ENCODE measurements around the gene CCDC136.
A peak's percentile ranks its signal among the peaks of the same experiment; 100 is the strongest.

CCDC136 gene

DNA sequence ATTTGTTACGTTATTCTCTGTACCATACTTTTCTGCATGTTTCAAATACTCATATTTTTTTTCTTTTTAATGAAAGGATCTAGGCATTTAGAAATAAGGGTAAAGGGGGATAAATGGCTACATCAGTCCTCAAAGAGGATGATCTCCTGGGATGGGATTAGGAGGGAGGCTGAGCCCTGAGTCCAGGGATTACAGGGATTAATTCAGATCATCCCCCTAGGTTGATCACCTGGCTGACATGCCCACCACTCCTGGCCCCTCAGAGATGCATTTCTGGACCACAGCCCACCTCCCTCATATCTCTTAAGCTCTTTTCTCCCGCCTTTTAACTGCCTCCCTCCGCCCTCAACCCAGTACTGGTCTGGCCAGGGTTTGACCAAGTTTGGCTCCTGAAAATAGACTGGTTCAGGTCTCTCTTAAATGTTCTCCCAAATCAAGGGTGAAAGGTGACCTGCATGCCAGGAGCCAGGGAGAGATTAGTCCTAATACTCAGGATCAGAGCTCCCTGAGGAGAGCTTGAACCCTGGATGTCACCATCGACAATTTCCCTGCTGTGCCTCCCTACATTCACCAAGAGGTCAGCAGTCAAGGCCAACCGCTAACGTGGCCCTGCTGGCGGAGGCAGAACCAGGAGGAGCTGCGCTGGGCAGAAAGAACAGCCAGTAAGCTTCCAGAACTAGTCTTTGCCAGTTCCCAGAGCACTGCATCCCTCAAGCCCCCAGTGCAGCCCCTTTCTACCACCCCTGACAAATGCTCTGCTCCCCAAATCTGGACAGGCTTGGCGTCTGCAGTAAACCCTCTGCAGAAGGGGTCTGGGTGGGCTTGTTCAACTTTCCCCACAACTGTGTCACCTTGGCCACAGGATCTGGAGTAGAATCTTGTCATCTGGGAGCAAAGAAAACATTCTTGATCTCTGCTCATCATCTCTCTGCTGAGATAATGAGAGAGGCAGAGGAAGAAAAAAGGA lies 3.0 kb upstream of the CCDC136 start:
- no peak overlapping the region for H3K4me3 ChIP-seq (ENCODE audit: low read depth, low read length)
- TF ChIP-seq, protein P1, sequence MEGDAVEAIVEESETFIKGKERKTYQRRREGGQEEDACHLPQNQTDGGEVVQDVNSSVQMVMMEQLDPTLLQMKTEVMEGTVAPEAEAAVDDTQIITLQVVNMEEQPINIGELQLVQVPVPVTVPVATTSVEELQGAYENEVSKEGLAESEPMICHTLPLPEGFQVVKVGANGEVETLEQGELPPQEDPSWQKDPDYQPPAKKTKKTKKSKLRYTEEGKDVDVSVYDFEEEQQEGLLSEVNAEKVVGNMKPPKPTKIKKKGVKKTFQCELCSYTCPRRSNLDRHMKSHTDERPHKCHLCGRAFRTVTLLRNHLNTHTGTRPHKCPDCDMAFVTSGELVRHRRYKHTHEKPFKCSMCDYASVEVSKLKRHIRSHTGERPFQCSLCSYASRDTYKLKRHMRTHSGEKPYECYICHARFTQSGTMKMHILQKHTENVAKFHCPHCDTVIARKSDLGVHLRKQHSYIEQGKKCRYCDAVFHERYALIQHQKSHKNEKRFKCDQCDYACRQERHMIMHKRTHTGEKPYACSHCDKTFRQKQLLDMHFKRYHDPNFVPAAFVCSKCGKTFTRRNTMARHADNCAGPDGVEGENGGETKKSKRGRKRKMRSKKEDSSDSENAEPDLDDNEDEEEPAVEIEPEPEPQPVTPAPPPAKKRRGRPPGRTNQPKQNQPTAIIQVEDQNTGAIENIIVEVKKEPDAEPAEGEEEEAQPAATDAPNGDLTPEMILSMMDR (IDR thresholded peaks at IDR 0.05; ENCODE audit: low read depth, low read length) = no peak

- H3K4me3 ChIP-seq (ENCODE audit: low read depth, low read length) = peak overlapping the region; percentile 82
- TF ChIP-seq, protein P1 (IDR thresholded peaks at IDR 0.05; ENCODE audit: low read depth, low read length) = no peak
Measured at GRCh38 chr7:128790315-128791041, 1.3 kb upstream of the CCDC136 start.

DNA sequence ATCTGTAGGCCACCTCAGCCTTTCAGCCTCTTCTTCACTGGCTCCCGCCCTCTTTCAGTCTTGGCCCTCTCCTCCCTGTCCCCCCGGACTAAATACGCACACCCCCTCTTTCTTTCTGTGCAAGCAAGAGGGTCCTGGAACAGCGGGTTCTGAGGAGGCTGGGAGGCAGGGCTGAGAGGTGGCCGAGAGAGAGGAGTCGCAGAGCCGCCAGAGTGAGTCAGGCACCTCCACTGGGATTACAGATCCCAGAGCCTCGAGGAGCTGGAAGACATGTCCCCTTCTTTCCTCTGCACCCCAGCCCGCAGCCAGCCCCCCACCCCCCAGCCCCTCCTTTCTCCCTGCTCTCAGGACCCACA lies 182 bp downstream of the CCDC136 start:
- peak overlapping the region; percentile 82 for H3K4me3 ChIP-seq (ENCODE audit: low read depth, low read length)
- TF ChIP-seq, protein P1 (IDR thresholded peaks at IDR 0.05; ENCODE audit: low read depth, low read length) = no peak

DNA sequence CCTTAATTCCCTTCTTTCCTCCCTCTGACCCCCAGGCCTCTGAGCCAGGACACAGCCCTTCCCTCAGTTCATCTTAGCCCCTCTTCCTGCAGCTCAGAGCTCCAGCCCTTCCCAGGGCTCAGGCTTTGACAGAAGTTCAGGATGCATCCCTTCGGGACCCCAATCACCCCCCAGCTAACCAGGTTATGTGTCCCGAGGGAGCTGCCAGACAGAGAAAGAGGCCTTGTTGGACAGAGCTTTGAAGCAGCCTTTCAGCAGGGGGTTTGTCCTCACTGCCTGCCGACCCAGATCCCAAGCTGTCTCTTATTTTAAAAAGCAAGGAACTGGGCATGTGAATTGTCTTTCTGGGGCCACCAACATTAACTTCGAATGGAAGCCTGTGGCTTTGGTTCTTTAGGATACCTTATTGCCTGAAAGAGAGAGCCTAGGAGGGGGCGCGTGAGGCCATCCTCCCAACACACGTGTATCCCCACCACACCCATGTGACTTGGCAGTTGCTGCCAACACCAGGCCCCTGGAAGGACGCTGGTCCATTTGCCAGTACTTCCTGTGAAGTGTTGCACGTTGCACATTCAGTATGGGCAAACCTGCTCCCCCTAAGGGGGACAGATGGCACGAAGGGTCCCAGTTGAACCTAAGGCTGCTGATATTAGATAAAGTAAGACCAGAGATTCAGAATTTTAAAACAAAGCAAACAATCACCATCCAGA lies 858 bp downstream of the CCDC136 start:
- TF ChIP-seq, protein P1 (IDR thresholded peaks at IDR 0.05; ENCODE audit: low read depth, low read length) = no peak
- peak overlapping the region; percentile 82 for H3K4me3 ChIP-seq (ENCODE audit: low read depth, low read length)

DNA sequence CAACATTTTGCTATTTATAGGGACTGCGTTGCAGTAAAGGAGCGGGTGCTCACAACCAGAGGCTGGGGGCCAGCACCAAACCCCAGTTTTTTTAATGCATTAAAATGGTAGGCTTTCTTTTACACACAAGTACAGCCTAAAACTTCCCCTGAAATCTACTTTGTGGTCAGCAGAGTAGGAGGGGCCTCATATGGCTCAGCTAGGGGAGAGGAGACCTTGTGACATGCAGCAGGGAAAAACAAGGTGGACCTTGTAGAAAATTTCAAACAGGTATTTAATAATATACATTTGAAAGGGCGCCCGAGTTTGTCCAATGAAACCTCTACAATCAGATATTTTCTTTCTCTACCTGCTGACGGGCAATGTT lies 1.4 kb downstream of the CCDC136 start:
- no peak overlapping the region for H3K4me3 ChIP-seq (ENCODE audit: low read depth, low read length)
- TF ChIP-seq, protein P1 (IDR thresholded peaks at IDR 0.05; ENCODE audit: low read depth, low read length) = no peak

DNA sequence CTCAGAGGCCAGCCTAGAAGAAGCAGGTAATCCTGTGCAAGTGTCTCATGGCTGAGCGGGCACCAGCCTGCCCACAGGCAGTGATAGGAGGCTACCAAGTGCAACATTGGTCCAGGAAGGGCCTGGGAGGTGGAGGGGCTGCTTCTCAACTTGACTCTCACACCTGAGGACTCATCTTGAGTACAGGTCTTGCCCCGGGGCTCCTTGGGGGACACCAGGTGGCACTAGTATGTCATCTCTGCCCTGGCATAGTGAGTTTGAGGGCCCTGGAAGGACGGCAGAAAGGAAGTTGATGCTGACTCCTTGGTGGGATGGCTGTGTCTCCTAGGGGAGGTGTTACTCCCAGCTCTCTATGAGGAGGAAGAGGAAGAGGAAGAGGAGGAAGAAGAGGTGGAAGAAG lies 2.3 kb downstream of the CCDC136 start:
- TF ChIP-seq, protein P1 (IDR thresholded peaks at IDR 0.05; ENCODE audit: low read depth, low read length) = no peak
- no peak overlapping the region for H3K4me3 ChIP-seq (ENCODE audit: low read depth, low read length)
